Measurements from ENCODE around the gene PALD1.

- TF ChIP-seq CTCF (IDR thresholded peaks at IDR 0.05) (no peak), POLR2A (IDR thresholded peaks at IDR 0.05) (no peak)
Measured at GRCh38 chr10:70458329-70459060, 20.1 kb upstream of the PALD1 start.

Data from testis (tissue), 2 donors.